Measurements from ENCODE around the gene PDE4DIP.
"Not testable (repeated sequence)": the region's sequence is repeated elsewhere in the genome, so short reads cannot be mapped to it uniquely, and the experiment has no call there.

PDE4DIP gene

GRCh38 chr1:148921047-148921446 lies 76.8 kb downstream of the PDE4DIP start:
- DNase-seq (ENCODE audit: low spot score), result not testable (repeated sequence)

- DNase-seq (ENCODE audit: low spot score), result not testable (repeated sequence)
Observed at GRCh38 chr1:148923798-148924197, 79.6 kb downstream of the PDE4DIP start.

- DNase-seq (ENCODE audit: low spot score), result not testable (repeated sequence)
Observed at GRCh38 chr1:148927645-148928044, 83.4 kb downstream of the PDE4DIP start.

- DNase-seq (ENCODE audit: low spot score), result peak; percentile 0
Observed at GRCh38 chr1:148929253-148929652, 85.0 kb downstream of the PDE4DIP start.

DNA sequence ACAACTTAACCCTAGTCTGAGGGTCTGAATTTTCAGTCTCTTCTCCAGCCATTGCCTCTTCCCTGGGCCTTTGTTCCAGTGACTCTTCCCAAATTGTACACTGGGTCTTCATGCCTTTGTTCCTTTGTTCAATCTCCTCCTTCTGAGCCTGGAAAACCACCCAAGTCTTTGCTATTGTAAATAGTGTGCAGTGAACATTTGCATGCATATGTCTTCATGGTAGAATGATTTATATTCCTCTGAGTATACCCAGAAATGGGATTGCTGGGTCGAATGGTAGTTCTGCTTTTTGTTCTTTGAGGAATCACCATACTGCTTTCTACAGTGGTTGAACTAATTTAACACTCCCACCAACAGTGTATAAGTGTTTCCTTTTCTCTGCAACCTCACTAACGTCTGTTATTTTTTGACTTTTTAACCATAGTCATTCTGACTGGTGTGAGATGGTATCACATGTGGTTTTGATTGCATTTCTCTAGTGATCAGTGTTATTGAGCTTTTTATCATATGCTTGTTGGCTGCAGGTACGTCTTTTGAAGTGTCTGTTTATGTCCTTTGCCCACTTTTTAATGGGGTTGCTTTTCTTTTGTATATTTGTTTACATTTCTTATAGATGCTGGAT lies 91.3 kb downstream of the PDE4DIP start:
- DNase-seq (ENCODE audit: low spot score), result not testable (repeated sequence)

- not testable (repeated sequence) for DNase-seq (ENCODE audit: low spot score)
Observed at GRCh38 chr1:148942906-148943305, 98.7 kb downstream of the PDE4DIP start.

- not testable (repeated sequence) for DNase-seq (ENCODE audit: low spot score)
Observed at GRCh38 chr1:148945130-148945529, 100.9 kb downstream of the PDE4DIP start.

- DNase-seq (ENCODE audit: low spot score), result not testable (repeated sequence)
Observed at GRCh38 chr1:148948768-148949167, 104.5 kb downstream of the PDE4DIP start.

- DNase-seq (ENCODE audit: low spot score), result not testable (repeated sequence)
Observed at GRCh38 chr1:148951336-148952227, 107.4 kb downstream of the PDE4DIP start.

DNA sequence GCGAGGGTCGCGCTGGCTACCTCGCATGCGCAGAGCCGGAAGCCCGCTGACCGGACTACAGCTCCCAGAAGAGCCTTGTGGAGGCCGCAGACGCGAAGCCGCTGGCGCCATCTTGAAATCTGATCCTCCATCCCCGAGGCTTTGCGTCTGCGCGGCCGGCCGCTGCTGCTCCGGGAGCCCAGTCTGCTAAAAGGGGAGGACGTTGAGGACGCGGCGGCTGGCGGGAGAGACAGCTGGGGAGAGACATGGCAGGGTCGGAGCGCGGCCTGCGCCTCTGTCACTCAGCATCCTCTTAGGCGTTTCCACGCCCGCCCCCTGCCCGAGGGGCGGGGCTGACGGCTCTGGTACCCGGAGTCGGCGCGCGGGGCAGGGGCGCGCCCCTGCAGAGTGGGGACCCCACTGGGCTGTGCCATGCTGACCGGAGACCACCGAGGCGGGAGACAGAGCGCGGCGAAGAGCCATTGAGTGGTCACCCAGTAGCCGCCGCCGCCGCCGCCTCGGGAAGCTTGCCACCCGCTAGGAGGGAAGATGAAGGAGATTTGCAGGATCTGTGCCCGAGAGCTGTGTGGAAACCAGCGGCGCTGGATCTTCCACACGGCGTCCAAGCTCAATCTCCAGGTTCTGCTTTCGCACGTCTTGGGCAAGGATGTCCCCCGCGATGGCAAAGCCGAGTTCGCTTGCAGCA lies 108.2 kb downstream of the PDE4DIP start:
- not testable (repeated sequence) for DNase-seq (ENCODE audit: low spot score)

- DNase-seq (ENCODE audit: low spot score), result peak; percentile 2
Observed at GRCh38 chr1:148952938-148953616, 108.8 kb downstream of the PDE4DIP start.

DNA sequence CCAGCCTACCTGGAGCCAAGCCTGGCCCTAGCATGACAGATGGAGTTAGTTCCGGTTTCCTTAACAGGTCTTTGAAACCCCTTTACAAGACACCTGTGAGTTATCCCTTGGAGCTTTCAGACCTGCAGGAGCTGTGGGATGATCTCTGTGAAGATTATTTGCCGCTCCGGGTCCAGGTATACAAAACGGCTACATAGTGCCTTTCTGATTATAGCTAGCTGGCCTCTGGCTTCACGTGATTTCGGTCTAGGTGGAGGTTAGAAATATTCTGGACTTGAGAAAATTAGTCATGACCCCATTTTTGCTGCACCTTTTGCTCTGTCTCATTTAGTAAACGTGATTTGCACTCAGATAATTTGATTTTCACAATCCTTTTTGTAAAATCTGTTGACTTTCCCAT lies 109.5 kb downstream of the PDE4DIP start:
- DNase-seq (ENCODE audit: low spot score), result not testable (repeated sequence)

DNA sequence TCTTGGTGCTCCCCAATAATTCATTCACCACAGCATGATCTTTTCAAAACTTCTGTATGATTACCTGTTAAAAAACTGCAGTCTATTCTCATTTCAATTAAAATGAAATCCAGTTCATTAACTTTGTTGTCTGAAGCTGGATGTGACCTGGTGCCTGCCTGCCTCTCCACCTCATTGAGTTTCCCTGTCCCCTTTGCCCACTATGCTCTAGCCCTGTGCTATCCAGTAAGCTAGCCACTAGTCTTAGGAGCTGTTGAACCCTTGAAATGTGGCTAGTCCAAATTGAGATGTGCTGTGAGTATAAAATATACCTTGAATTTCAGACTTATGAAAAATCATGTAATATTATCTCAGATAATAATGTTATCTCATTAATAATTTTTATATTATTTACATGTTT lies 114.1 kb downstream of the PDE4DIP start:
- DNase-seq (ENCODE audit: low spot score), result not testable (repeated sequence)

DNA sequence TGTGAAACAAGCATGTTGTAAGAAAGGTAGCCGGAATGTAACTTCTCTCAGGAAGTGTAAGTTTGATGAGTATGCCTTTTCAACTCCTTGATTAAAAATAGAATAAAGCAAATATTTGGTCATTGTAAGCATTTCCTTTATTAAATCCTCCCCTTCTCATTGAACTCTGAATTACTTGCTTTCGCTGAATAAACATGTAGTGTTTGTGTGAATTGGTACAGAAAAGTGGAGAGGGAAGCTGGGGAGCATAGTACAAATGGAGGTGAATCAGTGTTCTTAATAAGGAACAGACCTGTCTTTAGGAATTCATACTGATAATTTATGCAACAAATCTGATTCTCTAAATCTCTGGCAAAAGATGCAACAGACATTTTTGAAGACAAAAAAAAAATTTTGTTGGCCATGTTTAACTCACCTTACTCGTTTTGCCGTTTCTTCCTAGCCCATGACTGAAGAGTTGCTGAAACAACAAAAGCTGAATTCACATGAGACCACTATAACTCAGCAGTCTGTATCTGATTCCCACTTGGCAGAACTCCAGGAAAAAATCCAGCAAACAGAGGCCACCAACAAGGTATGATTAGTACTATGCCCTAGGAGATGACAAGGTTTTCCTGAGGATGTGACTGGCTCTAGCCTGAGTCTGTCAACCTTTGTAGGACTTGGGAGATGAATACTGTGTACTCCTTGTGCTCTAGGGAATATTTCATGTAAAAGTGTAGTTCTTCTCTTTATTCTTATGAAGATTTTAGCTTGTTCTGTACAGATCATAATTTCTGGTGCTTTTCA lies 116.2 kb downstream of the PDE4DIP start:
- not testable (repeated sequence) for DNase-seq (ENCODE audit: low spot score)

DNA sequence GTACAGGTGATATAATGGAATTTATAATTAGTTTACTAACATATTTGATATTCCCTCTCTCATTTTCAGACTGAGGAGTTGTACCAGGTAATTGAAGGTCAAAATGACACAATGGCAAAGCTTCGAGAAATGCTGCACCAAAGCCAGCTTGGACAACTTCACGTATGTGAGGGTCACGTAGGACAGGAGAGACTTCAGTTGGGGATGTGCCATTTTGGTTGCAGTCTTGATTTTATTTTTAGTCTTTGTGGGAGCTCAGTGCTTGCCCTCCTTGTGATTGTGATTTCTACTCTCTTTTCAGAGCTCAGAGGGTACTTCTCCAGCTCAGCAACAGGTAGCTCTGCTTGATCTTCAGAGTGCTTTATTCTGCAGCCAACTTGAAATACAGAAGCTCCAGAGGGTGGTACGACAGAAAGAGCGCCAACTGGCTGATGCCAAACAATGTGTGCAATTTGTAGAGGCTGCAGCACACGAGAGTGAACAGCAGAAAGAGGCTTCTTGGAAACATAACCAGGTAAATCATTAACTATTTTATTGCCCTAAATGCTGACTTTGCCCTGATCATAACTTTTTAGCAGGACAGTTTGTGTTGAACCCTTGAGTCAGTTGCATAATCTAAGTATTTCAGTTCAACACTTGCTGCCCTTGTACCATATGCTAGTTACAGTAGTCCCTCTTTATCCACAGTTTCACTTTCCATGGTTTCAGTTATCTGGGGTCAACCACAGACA lies 118.1 kb downstream of the PDE4DIP start:
- DNase-seq (ENCODE audit: low spot score), result not testable (repeated sequence)

- DNase-seq (ENCODE audit: low spot score), result not testable (repeated sequence)
Observed at GRCh38 chr1:148966084-148966483, 121.9 kb downstream of the PDE4DIP start.

GRCh38 chr1:148967580-148967979 lies 123.4 kb downstream of the PDE4DIP start:
- not testable (repeated sequence) for DNase-seq (ENCODE audit: low spot score)

DNA sequence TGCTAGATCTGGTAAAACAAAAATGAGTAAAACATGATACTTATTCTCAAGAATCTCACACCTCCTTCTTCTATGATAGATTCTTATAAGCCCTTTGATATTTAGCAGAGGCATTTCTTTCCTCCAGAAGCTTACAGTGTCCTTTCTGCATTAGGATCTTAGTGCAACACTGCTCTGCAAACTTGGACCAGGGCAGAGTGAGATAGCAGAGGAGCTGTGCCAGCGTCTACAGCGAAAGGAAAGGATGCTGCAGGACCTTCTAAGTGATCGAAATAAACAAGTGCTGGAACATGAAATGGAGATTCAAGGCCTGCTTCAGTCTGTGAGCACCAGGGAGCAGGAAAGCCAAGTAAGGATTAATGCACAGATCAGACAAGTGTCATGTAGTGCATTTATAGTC lies 124.5 kb downstream of the PDE4DIP start:
- not testable (repeated sequence) for DNase-seq (ENCODE audit: low spot score)

DNA sequence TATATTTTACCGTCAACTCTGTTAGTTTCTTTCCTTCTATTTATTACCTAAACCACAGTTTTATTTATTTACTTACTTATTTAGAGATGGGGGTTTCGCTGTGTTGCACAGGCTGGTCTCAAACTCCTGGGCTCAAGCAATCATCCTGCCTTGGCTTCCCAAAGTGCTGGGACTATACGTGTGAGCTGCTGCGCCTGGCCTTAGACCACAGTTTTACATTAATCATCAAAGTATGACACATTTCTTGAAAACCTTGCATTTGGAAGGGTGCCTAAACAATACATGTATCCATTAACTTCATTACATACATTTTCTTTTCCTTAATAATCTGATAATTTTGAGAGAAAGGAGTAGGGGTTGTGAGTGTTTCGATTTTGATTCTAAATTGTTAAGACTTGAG lies 124.9 kb downstream of the PDE4DIP start:
- not testable (repeated sequence) for DNase-seq (ENCODE audit: low spot score)

GRCh38 chr1:148975453-148975852 lies 131.2 kb downstream of the PDE4DIP start:
- not testable (repeated sequence) for DNase-seq (ENCODE audit: low spot score)
